PC-3 (cell line): ENCODE results near the gene GLCE. TPM values are rescaled to one million over a fixed set of nuclear protein-coding genes. Genes with fewer than 3 reads are reported as not detected.

Experiments
- ATAC-seq: fragments of 200-7000 bp; cut with Tn5 transposase; 2 replicates; pipeline ENCODE4 v1.9.1; 2020; ENCODE audit warnings: mild to moderate bottlenecking, moderate library complexity
- BruUV-seq: library from RNA; stranded (reverse); fragments of 400-500 nt; replicated peaks from 2 replicates; lab custom pipeline; 2021; lab: Mats Ljungman, UMichigan
- CTCF ChIA-PET: fragments of 300-600 bp; sonication (Branson Sonifier 250); formaldehyde crosslinking; loops from one replicate; lab custom pipeline; 2022; ENCODE audit warnings: antibody characterized with exemption; lab: Charles Lee
- POLR2A ChIA-PET: fragments of 300-600 bp; sonication (Branson Sonifier 250); formaldehyde crosslinking; loops from one replicate; lab custom pipeline; 2022; ENCODE audit warnings: antibody characterized with exemption; ENCODE audit not compliant: unreplicated experiment; lab: Charles Lee
- DNase-seq: peaks from one replicate; pipeline ENCODE4 v3.0.0-alpha.2; 2015
- H2AFZ ChIP-seq: fragments of 300-600 bp; sonication (generic); 2 replicates; pipeline ENCODE4 v1.6.0; 2016; ENCODE audit warnings: antibody characterized with exemption, low read length
- H3F3A ChIP-seq: fragments of 300-600 bp; sonication (generic); one replicate; pipeline ENCODE4 v1.6.0; 2017; ENCODE audit warnings: antibody characterized with exemption, low read length, control low read depth, mild to moderate bottlenecking; ENCODE audit not compliant: unreplicated experiment
- H3K27ac ChIP-seq: fragments of 300-600 bp; sonication (generic); 2 replicates; pipeline ENCODE4 v1.5.1; 2016; ENCODE audit warnings: mild to moderate bottlenecking, low read length
- H3K27me3 ChIP-seq: fragments of 300-600 bp; sonication (generic); 2 replicates; pipeline ENCODE4 v1.6.1; 2016; ENCODE audit warnings: low read length, mixed read lengths
- H3K36me3 ChIP-seq: fragments of 300-600 bp; sonication (generic); 2 replicates; pipeline ENCODE4 v1.6.1; 2016; ENCODE audit warnings: low read depth, mixed run types, low read length, mixed read lengths
- H3K4me1 ChIP-seq: fragments of 300-600 bp; sonication (generic); 2 replicates; pipeline ENCODE4 v1.5.1; 2016; ENCODE audit warnings: low read length; ENCODE audit not compliant: insufficient read depth
- H3K4me2 ChIP-seq: fragments of 300-600 bp; sonication (generic); 2 replicates; pipeline ENCODE4 v1.6.0; 2016; ENCODE audit warnings: low read length
- H3K4me3 ChIP-seq: fragments of 300-600 bp; sonication (generic); 2 replicates; pipeline ENCODE4 v1.5.1; 2016; ENCODE audit warnings: mild to moderate bottlenecking, low read length, mixed read lengths
- H3K79me2 ChIP-seq: fragments of 300-600 bp; sonication (generic); 2 replicates; pipeline ENCODE4 v1.6.1; 2017; ENCODE audit warnings: low read length, mixed read lengths
- H3K9ac ChIP-seq: fragments of 300-600 bp; sonication (generic); 2 replicates; pipeline ENCODE4 v1.6.0; 2016; ENCODE audit warnings: mild to moderate bottlenecking, low read length
- H3K9me2 ChIP-seq: fragments of 300-600 bp; sonication (generic); replicated peaks from 2 replicates; pipeline ENCODE4 v1.6.1; 2016; ENCODE audit warnings: mixed run types, low read length, mixed read lengths
- H3K9me3 ChIP-seq: fragments of 300-600 bp; sonication (generic); 2 replicates; pipeline ENCODE4 v1.6.1; 2016; ENCODE audit warnings: low read length, mixed read lengths
- H4K20me1 ChIP-seq: fragments of 300-600 bp; sonication (generic); 2 replicates; pipeline ENCODE4 v1.6.1; 2016; ENCODE audit warnings: low read length, mixed read lengths
- EZH2 ChIP-seq: fragments of 300-600 bp; sonication (generic); IDR thresholded peaks from one replicate; pipeline ENCODE4 v1.6.1; 2017; ENCODE audit warnings: antibody characterized with exemption, mild to moderate bottlenecking, low read length; ENCODE audit not compliant: unreplicated experiment
- EZH2phosphoT487 ChIP-seq: fragments of 300-600 bp; sonication (generic); IDR thresholded peaks from 2 replicates; pipeline ENCODE4 v1.6.1; 2018; ENCODE audit warnings: mild to moderate bottlenecking, antibody characterized with exemption, low read length, borderline replicate concordance
- intact Hi-C: fragments of 100-400 bp; cut with micrococcal nuclease; formaldehyde crosslinking; loops from 2 replicates; pipeline ENCODE4 v1.9.0; 2023
- total RNA-seq: library from RNA; depleted of rRNA; stranded (reverse); fragments of >200 nt; gene quantifications from 2 replicates; pipeline ENCODE4 v1.2.3, GENCODE V29; 2014
- TF ChIP-seq, protein P1 (sequence below): fragments of 300-600 bp; sonication (generic); conservative IDR thresholded peaks from 2 replicates; pipeline ENCODE4 v1.5.1; 2017; ENCODE audit warnings: antibody characterized with exemption, low read depth, mild to moderate bottlenecking, low read length

The GLCE gene
- total RNA-seq, 1 experiment from 2014 or later, result 15.4 TPM

DNA sequence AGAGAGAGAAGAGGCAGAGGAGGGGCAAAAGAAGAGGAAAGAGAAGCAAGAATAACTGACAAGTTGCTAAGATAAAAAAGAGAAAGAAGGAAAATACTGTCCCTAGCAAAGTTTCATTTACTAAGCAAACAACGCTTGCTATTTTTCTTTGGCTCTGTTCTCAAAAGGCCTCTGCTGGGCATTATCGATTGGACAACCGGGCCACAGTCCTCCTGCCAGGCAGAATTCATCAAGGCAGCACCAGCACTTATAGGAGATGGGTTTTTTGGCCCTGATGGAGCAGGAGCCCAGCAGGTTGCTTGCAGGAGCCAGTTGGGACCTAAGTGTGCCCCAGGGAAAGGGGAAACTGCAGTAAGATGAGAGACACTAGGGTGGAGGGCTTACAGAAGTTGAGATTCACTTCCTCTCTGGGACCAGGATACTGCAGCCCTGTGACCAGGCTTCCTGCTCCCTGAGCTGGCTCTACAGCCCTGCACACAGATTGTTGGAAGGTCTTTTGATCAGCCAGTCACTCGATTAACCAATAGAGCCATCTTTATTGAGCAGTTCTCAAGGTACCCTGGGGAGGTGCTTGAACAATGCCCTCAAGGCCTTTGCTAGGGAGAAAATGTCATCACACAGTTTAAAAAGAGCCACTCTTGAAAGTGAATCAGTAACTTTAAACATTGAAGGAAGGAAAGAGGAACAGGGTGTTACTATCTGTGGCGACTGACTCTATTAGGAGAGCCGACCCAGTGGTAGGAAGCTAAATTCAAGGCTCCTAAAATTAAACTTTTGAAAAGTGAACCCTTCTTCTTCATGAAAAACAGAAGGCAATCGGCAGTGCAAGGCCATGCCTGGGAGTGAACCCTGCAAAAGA, 28.8 kb upstream of the GLCE start:
- no peak overlapping the region for H3K4me2 ChIP-seq
- no TSS peak for BruUV-seq
- peaks cover 12% of the 10 kb centered on the region for H3K4me1 ChIP-seq
- DNase-seq (no peak), ATAC-seq (no peak)
- H4K20me1 ChIP-seq, result no peaks in the 10 kb centered on the region
- ChIA-PET CTCF (no interaction called here), POLR2A (no interaction called here)
- H3F3A ChIP-seq, result no peaks in the 10 kb centered on the region
- no peak overlapping the region for H2AFZ ChIP-seq
- H3K79me2 ChIP-seq, result no peaks in the 10 kb centered on the region
- H3K27me3 ChIP-seq, result no peaks in the 10 kb centered on the region
- H3K9me3 ChIP-seq, result no peaks in the 10 kb centered on the region
- no peak overlapping the region for H3K9ac ChIP-seq
- H3K27ac ChIP-seq, result no peak overlapping the region
- no peak overlapping the region for H3K4me3 ChIP-seq
- H3K36me3 ChIP-seq, result no peaks in the 10 kb centered on the region
- TF ChIP-seq EZH2phosphoT487, result no peak
- H3K9me2 ChIP-seq, result no peaks in the 10 kb centered on the region
- intact Hi-C loops, result no loop called here

DNA sequence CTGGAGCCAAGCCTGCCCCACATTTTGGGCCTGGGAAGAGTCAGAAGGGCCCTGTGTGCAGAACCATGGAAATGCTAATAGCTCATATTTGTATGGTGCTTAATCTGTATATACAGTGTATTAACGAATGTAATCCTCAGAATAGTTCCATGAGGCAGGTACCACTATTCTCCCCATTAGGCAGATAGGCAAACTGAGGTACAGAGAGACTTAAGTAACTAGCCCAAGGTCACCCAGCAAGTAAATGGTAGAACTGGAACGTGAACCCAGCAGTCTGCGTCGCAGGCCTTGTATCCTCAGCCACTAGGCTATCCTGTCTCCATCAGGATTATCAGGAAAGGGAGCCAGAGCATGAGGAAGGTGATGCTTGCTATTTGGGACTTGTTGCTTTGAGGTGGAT, 28.0 kb upstream of the GLCE start:
- Histone ChIP-seq H4K20me1 (no peaks in the 10 kb centered on the region), H3K9ac (no peak overlapping the region), H3F3A (no peaks in the 10 kb centered on the region), H3K9me3 (no peaks in the 10 kb centered on the region), H3K79me2 (no peaks in the 10 kb centered on the region), H3K27ac (no peak overlapping the region), H3K36me3 (no peaks in the 10 kb centered on the region), H3K4me2 (no peak overlapping the region), H3K9me2 (no peaks in the 10 kb centered on the region), H3K4me3 (no peak overlapping the region), H3K4me1 (peaks cover 12% of the 10 kb centered on the region), H2AFZ (no peak overlapping the region), H3K27me3 (no peaks in the 10 kb centered on the region)
- DNase-seq (no peak), ATAC-seq (no peak)
- intact Hi-C loops, result no loop called here
- POLR2A ChIA-PET, result no interaction called here
- CTCF ChIA-PET, result no interaction called here
- BruUV-seq, result no TSS peak
- TF ChIP-seq EZH2phosphoT487, result no peak
- no peak for TF ChIP-seq EZH2
- TF ChIP-seq, protein P1, sequence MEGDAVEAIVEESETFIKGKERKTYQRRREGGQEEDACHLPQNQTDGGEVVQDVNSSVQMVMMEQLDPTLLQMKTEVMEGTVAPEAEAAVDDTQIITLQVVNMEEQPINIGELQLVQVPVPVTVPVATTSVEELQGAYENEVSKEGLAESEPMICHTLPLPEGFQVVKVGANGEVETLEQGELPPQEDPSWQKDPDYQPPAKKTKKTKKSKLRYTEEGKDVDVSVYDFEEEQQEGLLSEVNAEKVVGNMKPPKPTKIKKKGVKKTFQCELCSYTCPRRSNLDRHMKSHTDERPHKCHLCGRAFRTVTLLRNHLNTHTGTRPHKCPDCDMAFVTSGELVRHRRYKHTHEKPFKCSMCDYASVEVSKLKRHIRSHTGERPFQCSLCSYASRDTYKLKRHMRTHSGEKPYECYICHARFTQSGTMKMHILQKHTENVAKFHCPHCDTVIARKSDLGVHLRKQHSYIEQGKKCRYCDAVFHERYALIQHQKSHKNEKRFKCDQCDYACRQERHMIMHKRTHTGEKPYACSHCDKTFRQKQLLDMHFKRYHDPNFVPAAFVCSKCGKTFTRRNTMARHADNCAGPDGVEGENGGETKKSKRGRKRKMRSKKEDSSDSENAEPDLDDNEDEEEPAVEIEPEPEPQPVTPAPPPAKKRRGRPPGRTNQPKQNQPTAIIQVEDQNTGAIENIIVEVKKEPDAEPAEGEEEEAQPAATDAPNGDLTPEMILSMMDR, result no peak

DNA sequence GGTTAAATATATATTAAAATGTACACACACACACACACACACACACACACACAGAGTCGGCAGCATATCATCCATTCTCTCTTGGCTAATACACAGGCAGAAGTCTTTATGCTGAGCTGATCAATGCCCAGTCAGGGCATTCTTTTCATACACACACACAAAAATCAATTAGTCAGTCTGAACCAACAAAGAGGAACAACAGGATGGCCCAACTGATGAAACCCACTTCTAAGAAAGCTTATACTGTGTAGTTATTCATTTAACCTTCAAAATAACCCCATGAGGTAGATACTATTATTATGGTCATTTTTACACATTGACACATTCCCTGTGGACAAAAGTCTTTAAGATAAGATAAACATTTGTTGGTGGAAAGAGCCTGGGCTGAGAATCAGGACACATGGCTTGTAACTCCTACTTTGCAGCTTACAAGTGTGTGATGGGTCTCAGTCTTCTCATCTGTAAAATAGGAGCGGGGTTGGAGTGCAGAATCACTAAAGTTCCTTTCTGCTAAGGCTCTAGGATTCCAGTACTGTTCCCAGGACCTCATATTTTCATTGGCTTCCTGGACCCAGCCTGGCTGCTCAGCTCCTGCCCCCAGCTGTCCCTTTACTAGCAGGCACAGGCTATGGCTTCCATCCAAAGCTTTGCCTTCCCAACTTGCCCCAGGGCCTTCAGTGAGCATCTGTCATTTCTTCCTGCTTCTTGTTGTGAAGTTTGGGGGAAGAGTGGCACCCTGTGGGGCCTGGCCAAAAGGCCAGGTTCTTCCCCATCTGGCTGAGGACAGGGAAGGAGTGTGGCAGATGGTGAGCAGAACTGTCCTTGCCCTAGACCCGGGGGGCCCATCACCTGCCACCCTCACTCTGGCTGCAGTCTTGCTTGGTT, 27.2 kb upstream of the GLCE start:
- TF ChIP-seq EZH2, result no peak
- TF ChIP-seq, protein P1, result 0 out of 2 replicates have a peak, but pooled peaks have one; percentile 23
- no peak for TF ChIP-seq EZH2phosphoT487
- Histone ChIP-seq H3K9me3 (no peaks in the 10 kb centered on the region), H2AFZ (no peak overlapping the region), H4K20me1 (no peaks in the 10 kb centered on the region), H3F3A (no peaks in the 10 kb centered on the region), H3K27me3 (no peaks in the 10 kb centered on the region), H3K36me3 (no peaks in the 10 kb centered on the region), H3K4me1 (peaks cover 12% of the 10 kb centered on the region), H3K4me3 (no peak overlapping the region), H3K4me2 (no peak overlapping the region), H3K9me2 (no peaks in the 10 kb centered on the region), H3K79me2 (no peaks in the 10 kb centered on the region), H3K9ac (no peak overlapping the region), H3K27ac (no peak overlapping the region)
- ChIA-PET CTCF (no interaction called here), POLR2A (no interaction called here)
- no TSS peak for BruUV-seq
- ATAC-seq (peak; percentile 27; the same call in 1 of the 2 replicates), DNase-seq (peak; percentile 51)
- intact Hi-C loops, result no loop called here
